Hepatocyte (in vitro differentiated cells): Measurements from ENCODE around the gene KDELR3. TPM values are rescaled to one million over a fixed set of nuclear protein-coding genes. Genes with fewer than 3 reads are reported as not detected.
A peak's percentile ranks its signal among the peaks of the same experiment; 100 is the strongest.

Experiments
- DNase-seq: peaks from one replicate; pipeline ENCODE4 v3.0.0-alpha.2; 2016; ENCODE audit warnings: low spot score
- H2AFZ ChIP-seq: fragments of 200-600 bp; sonication (generic); 2 replicates; pipeline ENCODE4 v1.6.0; 2016; ENCODE audit warnings: antibody characterized with exemption, mild to moderate bottlenecking
- H3K27ac ChIP-seq: fragments of 200-600 bp; sonication (generic); 2 replicates; pipeline ENCODE4 v1.5.1; 2016; ENCODE audit warnings: mild to moderate bottlenecking
- H3K27me3 ChIP-seq: fragments of 200-600 bp; sonication (generic); 2 replicates; pipeline ENCODE4 v1.6.1; 2016
- H3K36me3 ChIP-seq: fragments of 200-600 bp; sonication (generic); replicated peaks from 2 replicates; pipeline ENCODE4 v1.5.1; 2016; ENCODE audit warnings: low read depth; ENCODE audit not compliant: insufficient read depth
- H3K4me1 ChIP-seq: fragments of 200-600 bp; sonication (generic); 2 replicates; pipeline ENCODE4 v1.5.1; 2016; ENCODE audit warnings: mild to moderate bottlenecking, moderate library complexity; ENCODE audit not compliant: insufficient read depth
- H3K4me2 ChIP-seq: fragments of 200-600 bp; sonication (generic); 2 replicates; pipeline ENCODE4 v1.6.0; 2016
- H3K4me3 ChIP-seq: fragments of 200-600 bp; sonication (generic); 2 replicates; pipeline ENCODE4 v1.5.1; 2016; ENCODE audit warnings: mild to moderate bottlenecking
- H3K79me2 ChIP-seq: fragments of 200-600 bp; sonication (generic); 2 replicates; pipeline ENCODE4 v1.6.0; 2017; ENCODE audit warnings: mild to moderate bottlenecking
- H3K9me2 ChIP-seq: fragments of 200-600 bp; sonication (generic); replicated peaks from 2 replicates; pipeline ENCODE4 v1.6.0; 2017; ENCODE audit warnings: mild to moderate bottlenecking; ENCODE audit not compliant: insufficient read depth
- H3K9me3 ChIP-seq: fragments of 200-600 bp; sonication (generic); 2 replicates; pipeline ENCODE4 v1.5.1; 2016; ENCODE audit warnings: low read depth, mild to moderate bottlenecking
- H4K20me1 ChIP-seq: fragments of 200-600 bp; sonication (generic); 2 replicates; pipeline ENCODE4 v1.6.0; 2016; ENCODE audit warnings: mild to moderate bottlenecking; ENCODE audit not compliant: insufficient read depth, poor library complexity, severe bottlenecking
- EZH2 ChIP-seq: fragments of 200-600 bp; sonication (generic); IDR thresholded peaks from 2 replicates; pipeline ENCODE4 v1.6.1; 2016; ENCODE audit warnings: antibody characterized with exemption, mild to moderate bottlenecking, borderline replicate concordance
- EZH2phosphoT487 ChIP-seq: fragments of 200-600 bp; sonication (generic); IDR thresholded peaks from one replicate; pipeline ENCODE4 v1.6.1; 2018; ENCODE audit warnings: antibody characterized with exemption, mild to moderate bottlenecking, low read depth, moderate library complexity; ENCODE audit not compliant: unreplicated experiment, severe bottlenecking
- WGBS: methylation state at CpG from one replicate; pipeline ENCODE4 v1.1.6; 2016; ENCODE audit warnings: low lambda C conversion rate; ENCODE audit errors: missing lambda C conversion rate; 5-methylcytosine and 5-hydroxymethylcytosine counted together
- polyA plus RNA-seq: library from polyadenylated mRNA; unstranded; fragments of >200 nt; fragmentation: Nextera tagmentation; extraction: Ambion mirVana; gene quantifications from 2 replicates; pipeline ENCODE4 v1.2.1, GENCODE V29; 2016
- total RNA-seq: library from RNA; depleted of rRNA; stranded (reverse); fragments of >200 nt; gene quantifications from 2 replicates; pipeline ENCODE4 v1.2.3, GENCODE V29; 2014
- TF ChIP-seq, protein P1 (sequence below): fragments of 200-600 bp; sonication (generic); IDR thresholded peaks from 2 replicates; pipeline ENCODE4 v1.5.1; 2016; ENCODE audit warnings: antibody characterized with exemption, mild to moderate bottlenecking; ENCODE audit not compliant: poor library complexity

Gene KDELR3
- total and polyA plus RNA-seq, 2 experiments from 2014 or later = 92.4 to 171 TPM

DNA sequence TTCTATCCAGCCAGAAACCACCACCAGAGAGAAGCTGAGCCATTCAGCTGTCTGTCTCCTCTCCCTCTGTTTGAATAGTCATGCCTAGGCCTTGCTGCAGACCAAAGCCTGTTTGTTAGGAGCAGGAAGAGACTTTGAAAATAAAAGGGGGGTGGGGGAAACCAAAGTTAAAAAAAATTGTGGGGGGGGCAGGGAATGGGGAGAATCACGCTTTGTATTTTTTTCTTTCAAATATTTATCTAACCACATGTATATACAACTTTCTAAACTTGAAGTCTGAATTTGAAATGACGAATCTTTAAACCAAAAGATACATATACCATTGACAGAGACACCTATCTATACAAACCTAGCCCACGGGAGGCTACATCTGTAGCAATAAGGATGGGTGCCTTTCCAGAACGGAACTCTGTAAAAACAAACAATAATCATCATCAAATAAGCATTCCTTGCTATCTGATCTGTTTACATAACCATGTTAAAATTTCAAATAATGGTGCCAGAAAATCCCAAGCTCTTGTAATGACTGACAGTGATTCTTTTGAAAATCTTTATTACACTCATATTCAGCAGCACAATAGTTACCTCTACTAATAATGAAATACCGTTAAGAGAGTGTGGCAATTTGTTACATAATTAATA, 23.9 kb downstream of the KDELR3 start:
- Histone ChIP-seq H3K9me3 (no peaks in the 10 kb centered on the region), H3K4me1 (no peaks in the 10 kb centered on the region), H3K36me3 (peaks cover 16% of the 10 kb centered on the region), H3K27ac (peak overlapping the region; percentile 25), H3K4me3 (no peak overlapping the region), H3K9me2 (no peaks in the 10 kb centered on the region), H3K4me2 (no peak overlapping the region), H4K20me1 (peaks cover 94% of the 10 kb centered on the region), H3K79me2 (peaks cover 79% of the 10 kb centered on the region), H3K27me3 (no peaks in the 10 kb centered on the region), H2AFZ (no peak overlapping the region)
- no peak for DNase-seq
- TF ChIP-seq, protein P1, sequence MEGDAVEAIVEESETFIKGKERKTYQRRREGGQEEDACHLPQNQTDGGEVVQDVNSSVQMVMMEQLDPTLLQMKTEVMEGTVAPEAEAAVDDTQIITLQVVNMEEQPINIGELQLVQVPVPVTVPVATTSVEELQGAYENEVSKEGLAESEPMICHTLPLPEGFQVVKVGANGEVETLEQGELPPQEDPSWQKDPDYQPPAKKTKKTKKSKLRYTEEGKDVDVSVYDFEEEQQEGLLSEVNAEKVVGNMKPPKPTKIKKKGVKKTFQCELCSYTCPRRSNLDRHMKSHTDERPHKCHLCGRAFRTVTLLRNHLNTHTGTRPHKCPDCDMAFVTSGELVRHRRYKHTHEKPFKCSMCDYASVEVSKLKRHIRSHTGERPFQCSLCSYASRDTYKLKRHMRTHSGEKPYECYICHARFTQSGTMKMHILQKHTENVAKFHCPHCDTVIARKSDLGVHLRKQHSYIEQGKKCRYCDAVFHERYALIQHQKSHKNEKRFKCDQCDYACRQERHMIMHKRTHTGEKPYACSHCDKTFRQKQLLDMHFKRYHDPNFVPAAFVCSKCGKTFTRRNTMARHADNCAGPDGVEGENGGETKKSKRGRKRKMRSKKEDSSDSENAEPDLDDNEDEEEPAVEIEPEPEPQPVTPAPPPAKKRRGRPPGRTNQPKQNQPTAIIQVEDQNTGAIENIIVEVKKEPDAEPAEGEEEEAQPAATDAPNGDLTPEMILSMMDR = no peak
- TF ChIP-seq EZH2phosphoT487 = no peak
- no peak for TF ChIP-seq EZH2
- 77% methylated on average over 5 of the region's 5 CpGs for WGBS

DNA sequence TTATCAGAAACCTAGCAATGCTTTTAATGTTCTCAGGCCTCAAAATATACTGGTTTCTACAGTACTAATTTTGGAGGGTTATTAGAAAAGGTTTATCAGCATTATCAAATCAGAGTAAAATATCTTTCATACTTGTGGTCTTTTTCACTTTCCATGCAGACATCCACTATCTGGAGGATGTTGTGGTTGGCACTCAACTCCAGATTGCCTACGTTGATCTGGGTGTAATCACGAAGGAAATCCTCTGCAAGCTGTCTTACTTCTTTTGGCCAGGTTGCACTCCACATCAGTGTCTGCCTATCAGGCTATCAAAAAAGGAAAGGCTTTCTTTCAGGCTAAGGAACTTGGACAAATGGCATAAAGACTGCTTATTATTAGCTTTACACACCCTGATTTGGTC, 26.6 kb downstream of the KDELR3 start:
- Histone ChIP-seq H2AFZ (no peak overlapping the region), H3K4me1 (no peaks in the 10 kb centered on the region), H4K20me1 (peaks cover 88% of the 10 kb centered on the region), H3K4me3 (no peak overlapping the region), H3K9me2 (no peaks in the 10 kb centered on the region), H3K79me2 (peaks cover 85% of the 10 kb centered on the region), H3K9me3 (no peaks in the 10 kb centered on the region), H3K36me3 (peaks cover 16% of the 10 kb centered on the region), H3K4me2 (no peak overlapping the region), H3K27me3 (no peaks in the 10 kb centered on the region), H3K27ac (no peak overlapping the region)
- no peak for DNase-seq
- WGBS = 81% methylated on average over 2 of the region's 2 CpGs
- TF ChIP-seq, protein P1 = no peak
- no peak for TF ChIP-seq EZH2
- TF ChIP-seq EZH2phosphoT487 = no peak

DNA sequence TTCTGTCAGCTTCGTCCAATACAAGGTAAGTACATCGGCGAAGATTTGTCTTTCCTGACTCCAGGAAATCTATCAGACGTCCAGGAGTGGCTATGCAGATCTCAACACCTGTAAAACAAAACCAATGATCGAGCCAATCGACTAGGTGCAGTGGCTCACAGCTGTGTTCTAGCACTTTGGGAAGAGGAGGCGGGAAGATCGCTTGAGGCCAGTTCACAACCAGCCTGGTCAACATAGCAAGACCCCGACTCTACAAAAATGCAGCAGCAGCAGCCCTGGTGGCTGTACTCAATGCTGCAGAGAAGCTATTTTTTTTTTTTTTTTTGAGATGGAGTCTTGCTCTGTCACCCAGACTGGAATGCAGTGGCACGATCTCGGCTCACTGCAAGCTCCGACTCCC, 27.0 kb downstream of the KDELR3 start:
- no peak for DNase-seq
- no peak overlapping the region for H3K4me3 ChIP-seq
- no peak overlapping the region for H2AFZ ChIP-seq
- H3K27ac ChIP-seq = no peak overlapping the region
- H3K27me3 ChIP-seq = no peaks in the 10 kb centered on the region
- WGBS = 94% methylated on average over 12 of the region's 12 CpGs
- no peaks in the 10 kb centered on the region for H3K4me1 ChIP-seq
- TF ChIP-seq, protein P1 = no peak
- TF ChIP-seq EZH2 (no peak), EZH2phosphoT487 (no peak)
- peaks cover 88% of the 10 kb centered on the region for H4K20me1 ChIP-seq
- no peaks in the 10 kb centered on the region for H3K9me3 ChIP-seq
- no peaks in the 10 kb centered on the region for H3K9me2 ChIP-seq
- H3K36me3 ChIP-seq = peaks cover 16% of the 10 kb centered on the region
- H3K79me2 ChIP-seq = peaks cover 85% of the 10 kb centered on the region
- no peak overlapping the region for H3K4me2 ChIP-seq

DNA sequence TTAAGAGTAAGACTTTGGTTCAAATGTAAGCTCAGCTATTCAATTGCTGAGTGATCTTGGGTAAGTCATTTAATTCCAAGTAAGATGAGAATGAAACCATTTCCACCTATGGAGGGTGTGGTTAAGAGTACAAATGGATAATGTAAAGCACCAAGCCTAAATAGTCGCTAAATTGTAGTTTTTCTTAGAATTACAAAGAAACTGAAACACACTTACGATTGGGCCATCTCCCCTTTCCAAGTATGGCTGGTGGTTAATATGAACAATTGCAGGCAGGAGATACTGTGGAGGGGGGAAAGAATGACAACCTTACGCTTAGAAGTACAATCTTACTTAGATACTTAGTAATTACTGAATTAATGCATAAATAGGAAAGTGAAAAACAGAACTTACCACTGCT, 30.0 kb downstream of the KDELR3 start:
- peaks cover 5% of the 10 kb centered on the region for H3K4me1 ChIP-seq
- no peaks in the 10 kb centered on the region for H3K27me3 ChIP-seq
- H3K79me2 ChIP-seq = peaks cover 94% of the 10 kb centered on the region
- no peak for DNase-seq
- 96% methylated on average over 3 of the region's 3 CpGs for WGBS
- H4K20me1 ChIP-seq = peaks cover 92% of the 10 kb centered on the region
- H3K27ac ChIP-seq = no peak overlapping the region
- H3K4me2 ChIP-seq = no peak overlapping the region
- peaks cover 15% of the 10 kb centered on the region for H3K36me3 ChIP-seq
- H3K4me3 ChIP-seq = no peak overlapping the region
- H2AFZ ChIP-seq = no peak overlapping the region
- H3K9me3 ChIP-seq = no peaks in the 10 kb centered on the region
- TF ChIP-seq, protein P1 = no peak
- TF ChIP-seq EZH2phosphoT487 (no peak), EZH2 (no peak)
- H3K9me2 ChIP-seq = no peaks in the 10 kb centered on the region
